Fibroblast of mammary gland (primary cell): ENCODE measurements around the gene CCDC38.

Experiments
- DNase-seq: peaks from one replicate; pipeline ENCODE4 v3.0.0-alpha.2; 2010; ENCODE audit warnings: low read depth
- H3K4me3 ChIP-seq: 2 replicates; pipeline ENCODE4 v1.5.1; 2011; ENCODE audit warnings: low read depth, mild to moderate bottlenecking, low read length, moderate library complexity; ENCODE audit not compliant: control insufficient read depth
- TF ChIP-seq, protein P1 (sequence below): conservative IDR thresholded peaks from 2 replicates; pipeline ENCODE4 v1.5.1; 2011; ENCODE audit warnings: low read depth, low read length, inconsistent platforms; ENCODE audit not compliant: control insufficient read depth, insufficient read depth

The CCDC38 gene

DNA sequence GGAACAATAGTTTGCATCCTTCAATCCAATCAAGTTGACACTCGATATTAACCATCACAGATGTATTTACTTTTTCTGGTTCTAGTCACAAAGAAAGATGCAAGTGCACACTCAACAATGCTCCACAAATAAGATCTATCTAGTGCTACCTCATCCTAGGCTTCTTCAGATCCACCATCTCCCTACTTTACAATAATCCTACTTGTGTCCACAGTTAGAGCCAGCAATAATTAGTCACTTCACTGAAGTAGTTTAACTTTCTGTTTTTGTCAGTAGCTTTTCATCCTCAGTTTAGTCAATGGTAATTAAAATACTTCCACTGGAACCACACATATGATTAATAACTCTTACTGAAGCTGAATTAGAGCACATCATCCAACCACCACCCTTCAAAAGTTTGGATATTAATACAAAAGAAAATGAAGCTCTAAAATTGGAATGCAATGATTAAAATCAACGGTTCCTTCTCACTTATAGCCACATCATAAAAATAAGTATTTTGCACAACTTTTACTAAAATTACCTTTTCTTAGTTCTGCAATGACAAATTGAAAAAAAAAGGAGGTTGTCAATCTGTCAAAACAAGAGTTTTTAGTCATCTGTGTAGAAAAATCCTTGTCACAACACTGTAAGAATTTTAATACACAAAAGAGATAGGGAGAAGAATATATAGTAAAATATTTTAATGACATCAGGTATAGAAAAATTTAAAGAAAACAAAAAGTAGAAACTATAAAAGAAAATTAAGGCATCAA, 111.9 kb downstream of the CCDC38 start:
- TF ChIP-seq, protein P1, sequence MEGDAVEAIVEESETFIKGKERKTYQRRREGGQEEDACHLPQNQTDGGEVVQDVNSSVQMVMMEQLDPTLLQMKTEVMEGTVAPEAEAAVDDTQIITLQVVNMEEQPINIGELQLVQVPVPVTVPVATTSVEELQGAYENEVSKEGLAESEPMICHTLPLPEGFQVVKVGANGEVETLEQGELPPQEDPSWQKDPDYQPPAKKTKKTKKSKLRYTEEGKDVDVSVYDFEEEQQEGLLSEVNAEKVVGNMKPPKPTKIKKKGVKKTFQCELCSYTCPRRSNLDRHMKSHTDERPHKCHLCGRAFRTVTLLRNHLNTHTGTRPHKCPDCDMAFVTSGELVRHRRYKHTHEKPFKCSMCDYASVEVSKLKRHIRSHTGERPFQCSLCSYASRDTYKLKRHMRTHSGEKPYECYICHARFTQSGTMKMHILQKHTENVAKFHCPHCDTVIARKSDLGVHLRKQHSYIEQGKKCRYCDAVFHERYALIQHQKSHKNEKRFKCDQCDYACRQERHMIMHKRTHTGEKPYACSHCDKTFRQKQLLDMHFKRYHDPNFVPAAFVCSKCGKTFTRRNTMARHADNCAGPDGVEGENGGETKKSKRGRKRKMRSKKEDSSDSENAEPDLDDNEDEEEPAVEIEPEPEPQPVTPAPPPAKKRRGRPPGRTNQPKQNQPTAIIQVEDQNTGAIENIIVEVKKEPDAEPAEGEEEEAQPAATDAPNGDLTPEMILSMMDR: no peak
- no peak for DNase-seq
- no peak overlapping the region for H3K4me3 ChIP-seq

DNA sequence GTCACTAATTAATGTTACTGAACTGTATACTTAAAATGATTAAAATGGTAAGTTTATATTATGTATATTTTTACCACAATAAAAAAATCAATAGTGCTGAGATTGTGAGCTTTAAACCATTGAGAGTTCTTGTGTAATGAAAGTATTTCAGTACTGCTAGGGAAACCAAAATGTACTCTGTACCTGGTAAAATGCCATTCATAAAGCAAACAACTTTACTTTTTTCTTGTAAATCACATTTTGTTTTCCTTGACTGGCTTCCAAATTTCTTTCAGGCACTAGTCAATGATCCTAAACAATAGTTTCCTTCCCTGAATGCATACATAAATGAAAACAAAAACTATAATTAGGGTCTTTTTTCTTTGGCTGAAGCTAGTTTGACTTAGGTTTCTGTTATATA, 113.0 kb downstream of the CCDC38 start:
- H3K4me3 ChIP-seq: no peak overlapping the region
- DNase-seq: no peak
- TF ChIP-seq, protein P1: no peak

DNA sequence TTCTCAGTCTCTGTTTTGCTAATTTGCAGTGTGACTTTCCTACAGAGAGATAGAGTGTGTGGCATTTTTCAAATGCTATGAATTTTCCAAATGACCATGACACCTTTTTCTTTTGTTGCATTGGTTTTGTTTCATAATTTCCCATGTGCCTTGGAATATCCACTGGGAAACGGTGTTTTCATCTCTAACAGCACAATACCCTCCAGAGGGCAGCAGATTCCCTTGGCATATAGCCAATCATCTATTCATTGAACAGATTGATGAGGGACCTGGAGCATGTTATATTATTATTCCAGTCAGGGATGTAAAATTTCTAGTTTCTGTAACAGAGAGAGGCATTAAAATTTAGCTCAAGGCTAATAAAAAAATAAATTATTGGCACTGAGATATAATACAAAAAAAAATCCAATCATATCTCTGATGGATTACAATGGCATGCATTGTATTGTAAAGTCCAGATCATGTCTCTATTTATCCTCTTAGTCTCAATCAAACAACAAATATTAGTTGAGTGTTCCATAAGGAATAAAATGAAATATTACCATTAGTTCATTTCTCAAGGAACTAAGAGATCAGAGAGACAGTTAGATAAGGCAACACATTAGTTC, 122.2 kb downstream of the CCDC38 start:
- peak; percentile 66 for DNase-seq
- TF ChIP-seq, protein P1: peak; percentile 67
- no peak overlapping the region for H3K4me3 ChIP-seq
